GM21529 (cell line): Measurements from ENCODE around the gene GCDH.

Experiments
- ATAC-seq: cut with Tn5 transposase; IDR thresholded peaks from one replicate; pipeline ENCODE4 v1.9.1; 2021; ENCODE audit not compliant: unreplicated experiment

GCDH gene

DNA sequence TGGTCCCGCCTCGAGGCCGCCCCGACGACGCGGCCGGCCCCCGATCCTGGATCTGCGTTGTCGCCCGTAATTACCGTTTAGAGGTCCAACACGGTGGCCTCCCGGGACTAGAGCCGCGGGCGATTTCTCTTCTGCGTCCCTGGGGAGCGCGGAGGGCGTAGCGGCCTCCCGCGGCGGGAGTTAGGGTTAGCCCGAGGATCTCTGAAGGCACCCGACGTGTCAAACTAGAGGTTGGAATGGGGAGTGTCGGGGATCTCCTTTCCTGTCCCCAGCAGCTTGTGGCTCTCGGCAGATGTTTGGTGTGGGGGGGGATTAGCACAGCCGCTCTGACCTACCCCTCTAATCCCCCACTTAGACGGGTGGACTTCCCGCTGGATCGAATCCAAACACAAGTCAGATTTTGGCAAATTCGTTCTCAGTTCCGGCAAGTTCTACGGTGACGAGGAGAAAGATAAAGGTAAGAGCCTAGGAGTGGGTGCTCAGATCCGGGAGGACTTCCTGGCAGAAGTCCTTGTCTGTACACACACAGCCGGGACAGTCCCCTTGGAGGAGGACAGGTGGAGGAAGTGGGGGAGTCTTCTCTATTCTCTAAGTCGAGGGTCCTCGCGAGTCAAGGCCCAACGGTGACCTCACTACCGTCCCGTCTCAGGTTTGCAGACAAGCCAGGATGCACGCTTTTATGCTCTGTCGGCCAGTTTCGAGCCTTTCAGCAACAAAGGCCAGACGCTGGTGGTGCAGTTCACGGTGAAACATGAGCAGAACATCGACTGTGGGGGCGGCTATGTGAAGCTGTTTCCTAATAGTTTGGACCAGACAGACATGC lies 48.0 kb downstream of the GCDH start:
- peak; percentile 5 for ATAC-seq

DNA sequence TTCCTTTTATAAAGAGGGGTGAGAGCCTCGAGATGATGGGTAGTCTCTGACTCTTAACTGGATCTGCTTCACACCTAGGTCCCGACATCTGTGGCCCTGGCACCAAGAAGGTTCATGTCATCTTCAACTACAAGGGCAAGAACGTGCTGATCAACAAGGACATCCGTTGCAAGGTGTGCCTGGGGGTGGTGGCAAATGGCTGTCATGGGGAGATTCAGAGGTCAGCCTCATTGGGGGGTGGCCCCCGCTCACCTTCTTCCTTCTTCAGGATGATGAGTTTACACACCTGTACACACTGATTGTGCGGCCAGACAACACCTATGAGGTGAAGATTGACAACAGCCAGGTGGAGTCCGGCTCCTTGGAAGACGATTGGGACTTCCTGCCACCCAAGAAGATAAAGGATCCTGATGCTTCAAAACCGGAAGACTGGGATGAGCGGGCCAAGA lies 49.0 kb downstream of the GCDH start:
- ATAC-seq = no peak

DNA sequence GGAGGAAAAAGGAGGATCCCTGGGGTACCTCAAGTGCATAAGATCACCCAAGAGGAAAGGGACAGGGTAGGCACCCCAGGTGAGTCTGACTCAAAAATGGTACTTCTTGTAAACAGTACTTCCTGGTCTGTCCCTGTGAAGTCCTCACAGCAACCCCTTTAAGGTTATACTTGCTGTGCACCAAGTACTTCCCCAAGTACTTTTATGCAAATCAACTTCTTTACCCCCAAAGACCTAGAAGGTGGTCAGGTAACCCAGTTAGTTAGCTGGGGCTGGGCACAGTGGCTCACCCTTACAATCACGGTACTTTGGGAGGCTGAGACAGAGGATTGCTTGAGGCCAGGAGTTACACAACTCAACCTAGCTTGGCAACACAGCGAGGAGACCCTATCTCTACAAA lies 49.9 kb downstream of the GCDH start:
- no peak for ATAC-seq

DNA sequence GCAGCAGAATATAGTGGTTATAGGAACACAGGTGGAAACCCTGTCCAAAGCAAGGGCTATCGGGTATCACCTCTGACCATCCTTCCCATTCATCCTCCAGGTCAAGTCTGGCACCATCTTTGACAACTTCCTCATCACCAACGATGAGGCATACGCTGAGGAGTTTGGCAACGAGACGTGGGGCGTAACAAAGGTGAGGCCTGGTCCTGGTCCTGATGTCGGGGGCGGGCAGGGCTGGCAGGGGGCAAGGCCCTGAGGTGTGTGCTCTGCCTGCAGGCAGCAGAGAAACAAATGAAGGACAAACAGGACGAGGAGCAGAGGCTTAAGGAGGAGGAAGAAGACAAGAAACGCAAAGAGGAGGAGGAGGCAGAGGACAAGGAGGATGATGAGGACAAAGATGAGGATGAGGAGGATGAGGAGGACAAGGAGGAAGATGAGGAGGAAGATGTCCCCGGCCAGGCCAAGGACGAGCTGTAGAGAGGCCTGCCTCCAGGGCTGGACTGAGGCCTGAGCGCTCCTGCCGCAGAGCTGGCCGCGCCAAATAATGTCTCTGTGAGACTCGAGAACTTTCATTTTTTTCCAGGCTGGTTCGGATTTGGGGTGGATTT lies 52.6 kb downstream of the GCDH start:
- no peak for ATAC-seq

DNA sequence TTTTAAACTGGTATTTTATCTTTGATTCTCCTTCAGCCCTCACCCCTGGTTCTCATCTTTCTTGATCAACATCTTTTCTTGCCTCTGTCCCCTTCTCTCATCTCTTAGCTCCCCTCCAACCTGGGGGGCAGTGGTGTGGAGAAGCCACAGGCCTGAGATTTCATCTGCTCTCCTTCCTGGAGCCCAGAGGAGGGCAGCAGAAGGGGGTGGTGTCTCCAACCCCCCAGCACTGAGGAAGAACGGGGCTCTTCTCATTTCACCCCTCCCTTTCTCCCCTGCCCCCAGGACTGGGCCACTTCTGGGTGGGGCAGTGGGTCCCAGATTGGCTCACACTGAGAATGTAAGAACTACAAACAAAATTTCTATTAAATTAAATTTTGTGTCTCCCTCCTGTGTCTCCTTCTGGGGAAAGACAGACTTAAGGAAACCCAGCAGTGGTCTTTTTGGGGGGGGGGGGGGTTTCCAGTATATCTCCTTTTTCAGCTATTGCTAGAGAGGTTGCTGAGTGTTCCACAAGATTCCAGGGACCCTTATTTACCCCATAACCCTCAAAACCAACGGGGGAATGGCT lies 53.2 kb downstream of the GCDH start:
- ATAC-seq = no peak

DNA sequence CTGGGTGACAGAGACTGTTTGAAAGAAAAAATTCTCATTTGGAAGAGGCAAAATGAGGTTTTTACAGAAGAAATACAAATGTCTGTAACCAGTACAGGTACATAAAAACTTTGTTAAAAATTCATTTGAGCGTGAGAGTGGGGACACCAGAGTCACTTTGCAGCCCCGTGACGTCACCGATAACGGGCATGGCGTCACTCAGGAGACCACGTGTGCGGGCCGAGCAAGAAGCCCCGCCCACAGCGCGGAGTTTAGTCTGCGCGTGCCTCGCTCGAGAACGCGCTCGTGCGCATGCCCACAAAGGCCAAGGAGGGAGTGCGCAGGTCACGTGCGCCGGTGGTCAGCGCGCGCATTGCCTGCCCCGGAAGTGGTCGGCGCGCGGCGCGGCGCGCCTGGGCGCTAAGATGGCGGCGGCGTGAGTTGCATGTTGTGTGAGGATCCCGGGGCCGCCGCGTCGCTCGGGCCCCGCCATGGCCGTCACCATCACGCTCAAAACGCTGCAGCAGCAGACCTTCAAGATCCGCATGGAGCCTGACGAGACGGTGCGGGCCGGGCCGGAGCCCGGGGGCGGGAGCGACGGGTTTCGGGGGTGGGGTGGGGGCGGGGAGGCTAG lies 54.6 kb downstream of the GCDH start, which contains the start of gene RAD23A:
RAD23A (plus strand) TSS at position 384 of the 613 bp plus-strand sequence; CDS start at position 471, 87 bp downstream.
- peak; percentile 60 for ATAC-seq

DNA sequence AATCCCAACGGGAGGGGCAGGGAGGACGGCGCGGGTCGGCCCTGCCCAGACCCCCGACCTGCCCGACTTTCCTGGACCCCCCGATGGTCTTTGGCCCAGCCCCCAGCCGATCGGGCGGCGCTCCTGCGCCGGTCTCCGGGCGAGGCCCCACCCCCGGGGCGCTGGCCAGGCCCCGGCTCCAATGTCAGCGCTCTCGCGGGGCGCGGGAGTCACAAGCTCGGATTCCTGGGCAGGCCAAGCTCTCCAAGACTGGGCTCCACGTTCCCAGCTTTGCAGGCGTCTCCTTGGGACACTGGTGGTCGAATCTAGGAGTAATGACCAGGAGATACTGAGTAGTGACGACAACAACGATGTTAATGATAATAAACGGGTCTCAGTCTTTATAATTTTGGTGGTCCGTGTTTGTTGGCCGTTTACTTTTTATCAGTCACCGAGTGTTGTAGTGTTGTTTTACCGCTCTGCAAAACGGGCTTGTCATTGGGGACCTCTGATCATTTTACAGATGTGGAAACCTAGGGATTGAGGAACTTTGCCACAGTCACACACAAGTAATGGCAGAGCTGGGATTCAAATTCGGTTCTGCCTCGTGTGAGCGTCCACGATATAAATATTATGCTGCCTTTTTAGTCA lies 55.2 kb downstream of the GCDH start:
- peak; percentile 37 for ATAC-seq

DNA sequence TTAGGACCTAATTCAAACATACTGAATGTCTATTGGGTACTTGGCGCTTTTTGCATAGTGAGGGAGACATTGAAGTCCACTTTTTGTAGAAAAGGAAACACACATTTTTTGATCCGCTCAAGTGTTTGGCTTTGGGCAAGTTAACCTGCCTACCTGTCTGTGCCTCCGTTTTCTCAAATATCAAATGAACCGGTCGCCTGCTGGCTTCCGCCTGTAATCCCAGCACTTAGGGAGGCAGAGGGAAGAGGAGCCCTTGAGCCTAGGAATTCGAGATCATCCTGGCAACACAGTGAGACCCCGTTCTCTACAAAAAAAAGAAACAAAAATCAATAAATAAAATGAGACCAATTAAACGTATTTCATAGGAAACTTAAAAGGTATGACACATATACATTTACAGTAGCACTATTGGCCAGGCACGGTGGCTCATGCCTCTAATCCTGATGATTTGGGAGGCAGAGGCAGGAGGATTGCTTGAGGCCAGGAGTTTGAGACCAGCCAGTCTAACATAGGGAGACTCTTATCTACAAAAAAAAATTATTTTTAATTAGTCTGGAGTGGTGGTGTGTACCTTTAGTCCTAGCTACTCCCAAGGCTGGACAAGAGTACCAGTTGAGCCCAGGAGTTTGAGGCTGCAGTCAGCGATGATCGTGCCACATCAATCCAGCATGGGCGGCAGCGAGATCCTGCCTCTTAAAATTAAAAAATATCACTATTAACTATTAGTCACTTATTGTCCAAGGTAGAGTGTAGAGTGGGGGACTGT lies 56.0 kb downstream of the GCDH start:
- ATAC-seq = no peak

DNA sequence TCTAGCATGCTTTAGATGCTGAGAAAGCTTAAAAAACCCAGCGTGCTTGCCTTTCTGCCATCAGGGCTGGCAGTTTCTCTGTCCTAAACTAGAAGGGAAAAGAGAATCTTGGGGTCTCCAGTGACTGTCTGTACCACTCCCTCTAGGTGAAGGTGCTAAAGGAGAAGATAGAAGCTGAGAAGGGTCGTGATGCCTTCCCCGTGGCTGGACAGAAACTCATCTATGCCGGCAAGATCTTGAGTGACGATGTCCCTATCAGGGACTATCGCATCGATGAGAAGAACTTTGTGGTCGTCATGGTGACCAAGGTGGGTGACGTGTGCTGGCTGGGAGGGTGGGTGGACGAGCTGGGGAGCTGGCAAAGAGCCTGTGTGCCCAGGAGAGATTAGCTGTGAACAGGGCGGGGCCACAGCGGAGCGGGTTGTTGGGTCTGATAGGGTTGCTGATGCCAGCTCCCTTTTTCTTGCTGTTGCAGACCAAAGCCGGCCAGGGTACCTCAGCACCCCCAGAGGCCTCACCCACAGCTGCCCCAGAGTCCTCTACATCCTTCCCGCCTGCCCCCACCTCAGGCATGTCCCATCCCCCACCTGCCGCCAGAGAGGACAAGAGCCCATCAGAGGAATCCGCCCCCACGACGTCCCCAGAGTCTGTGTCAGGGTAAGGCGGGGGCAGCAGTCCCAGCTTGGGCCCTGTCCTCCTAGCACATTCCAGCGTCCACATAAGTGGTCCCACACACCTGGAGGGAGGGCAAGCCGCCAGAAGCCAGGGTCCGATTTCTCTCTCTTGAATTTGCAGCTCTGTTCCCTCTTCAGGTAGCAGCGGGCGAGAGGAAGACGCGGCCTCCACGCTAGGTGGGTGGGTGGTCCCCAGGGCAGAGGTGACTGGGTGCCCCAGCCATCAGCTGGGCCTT lies 57.0 kb downstream of the GCDH start:
- no peak for ATAC-seq

DNA sequence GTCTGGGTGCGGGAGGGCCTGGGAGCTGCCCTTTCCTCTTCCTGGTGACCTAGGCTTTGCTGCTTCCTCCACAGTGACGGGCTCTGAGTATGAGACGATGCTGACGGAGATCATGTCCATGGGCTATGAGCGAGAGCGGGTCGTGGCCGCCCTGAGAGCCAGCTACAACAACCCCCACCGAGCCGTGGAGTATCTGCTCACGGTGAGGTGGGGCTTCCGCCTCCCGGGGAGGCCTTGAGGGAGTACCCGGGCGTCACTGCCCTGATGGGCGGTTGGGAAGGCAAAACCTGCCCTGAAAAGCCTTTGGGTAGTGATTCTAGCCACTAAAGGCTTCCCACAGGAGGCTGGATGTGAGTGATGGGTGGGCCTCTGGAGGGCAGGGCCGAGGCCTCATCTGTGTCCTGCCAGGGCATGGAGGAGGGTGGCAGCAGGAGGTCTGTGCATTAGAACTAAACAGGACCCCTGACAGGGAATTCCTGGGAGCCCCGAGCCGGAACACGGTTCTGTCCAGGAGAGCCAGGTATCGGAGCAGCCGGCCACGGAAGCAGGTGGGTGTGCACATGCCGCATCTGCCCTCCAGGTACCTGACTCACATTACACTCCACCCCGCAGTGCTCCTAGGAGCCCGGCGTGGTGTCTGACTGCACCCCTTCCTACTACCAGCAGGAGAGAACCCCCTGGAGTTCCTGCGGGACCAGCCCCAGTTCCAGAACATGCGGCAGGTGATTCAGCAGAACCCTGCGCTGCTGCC lies 57.8 kb downstream of the GCDH start:
- no peak for ATAC-seq
